ENCODE measurements around the gene PTPN11. TPM values are rescaled to one million over a fixed set of nuclear protein-coding genes. Genes with fewer than 3 reads are reported as not detected.

PTPN11 gene
- total and polyA plus RNA-seq, 2 donors (not counting 3 experiments of a cell fraction or from before 2014, with no cell fraction given): 36.5 to 107 TPM

GRCh38 chr12:112408621-112409020, 10.1 kb upstream of the PTPN11 start:
- Histone ChIP-seq H3K4me1 (ENCODE audit: control insufficient read depth, extremely low read depth, insufficient read depth, low read length) (peaks cover 20% of the 10 kb centered on the region), H2AFZ (ENCODE audit: low read depth, low read length) (no peak overlapping the region), H3K79me2 (ENCODE audit: control insufficient read depth, insufficient read depth, low read length) (peaks cover 30% of the 10 kb centered on the region), H3K9me3 (replicated peaks; ENCODE audit: control insufficient read depth, insufficient read depth, low read length) (no peaks in the 10 kb centered on the region), H4K20me1 (replicated peaks; ENCODE audit: control insufficient read depth, extremely low read depth, insufficient read depth, low read length) (no peaks in the 10 kb centered on the region), H3K27ac (ENCODE audit: insufficient read depth, low read depth, low read length) (peak overlapping the region; percentile 77), H3K27me3 (ENCODE audit: control insufficient read depth in 2 of 2, insufficient read depth in 2 of 2, low read length in 2 of 2) (peaks cover 0 to under 1% of the 10 kb centered on the region in 2 experiments), H3K4me2 (ENCODE audit: insufficient read depth, low read length) (peak overlapping the region; percentile 86), H3K4me3 (replicated peaks in 1 of 3; ENCODE audit: insufficient read depth in 1 of 3, low read depth in 1 of 3, low read length in 3 of 3) (peak overlapping the region; percentile 63 to 91 (median 89)), H3K36me3 (ENCODE audit: control insufficient read depth in 2 of 2, extremely low read depth in 1 of 2, insufficient read depth in 2 of 2, low read length in 2 of 2) (peaks cover 28 to 32% of the 10 kb centered on the region in 2 experiments), H3K9ac (replicated peaks; ENCODE audit: extremely low read depth, insufficient read depth, low read length) (peak overlapping the region; percentile 83), H3K9me1 (replicated peaks; ENCODE audit: control insufficient read depth, extremely low read depth, insufficient read depth, low read length) (no peaks in the 10 kb centered on the region)
- FAIRE-seq (no peak), DNase-seq (ENCODE audit: low read depth, low spot score) (no peak)
- intact Hi-C loops (cut with micrococcal nuclease) (loop anchor here (1.0 kb wide), 2 partner anchors 10 to 26 kb away; partner anchors contain the start of genes HECTD4 and PTPN11), dilution Hi-C loops (cut with MboI; ENCODE audit: extremely low pct_ligation_motif_present, low sequenced_read_pairs) (no loop called here)
- CTCF ChIA-PET: no interaction called here
- POLR2A ChIA-PET: no interaction called here
- TF ChIP-seq FOS (IDR thresholded peaks at IDR 0.05; ENCODE audit: borderline replicate concordance, insufficient read depth, low read length): peak; percentile 21
- TF ChIP-seq MAX (IDR thresholded peaks at IDR 0.05; ENCODE audit: insufficient read depth, insufficient read length): no peak
- no TSS peak for BruUV-seq (replicated peaks)

- BruUV-seq (replicated peaks): TSS peak; percentile 74
- ChIA-PET CTCF (no interaction called here), POLR2A (no interaction called here)
- H3K27ac ChIP-seq (ENCODE audit: insufficient read depth, low read depth, low read length): peak within 1 kb of the TSS; percentile 77
- peak within 1 kb of the TSS; percentile 63 to 91 (median 89) for H3K4me3 ChIP-seq (replicated peaks in 1 of 3; ENCODE audit: insufficient read depth in 1 of 3, low read depth in 1 of 3, low read length in 3 of 3)
- dilution Hi-C loops (cut with MboI; ENCODE audit: extremely low pct_ligation_motif_present, low sequenced_read_pairs): no loop called here
- H3K9me3 ChIP-seq (replicated peaks; ENCODE audit: control insufficient read depth, insufficient read depth, low read length): no peaks in the 10 kb centered on the region
- FAIRE-seq (peak; percentile 43), DNase-seq (ENCODE audit: low read depth, low spot score) (peak; percentile 93)
- H3K36me3 ChIP-seq (ENCODE audit: control insufficient read depth in 2 of 2, extremely low read depth in 1 of 2, insufficient read depth in 2 of 2, low read length in 2 of 2): peaks cover 25 to 31% of the 10 kb centered on the region in 2 experiments
- H4K20me1 ChIP-seq (replicated peaks; ENCODE audit: control insufficient read depth, extremely low read depth, insufficient read depth, low read length): no peaks in the 10 kb centered on the region
- TF ChIP-seq FOS (IDR thresholded peaks at IDR 0.05; ENCODE audit: borderline replicate concordance, insufficient read depth, low read length): no peak
- no peak for TF ChIP-seq MAX (IDR thresholded peaks at IDR 0.05; ENCODE audit: insufficient read depth, insufficient read length)
- TF ChIP-seq CTCF (IDR thresholded peaks at IDR 0.05; ENCODE audit: extremely low read depth in 1 of 2, insufficient read depth in 1 of 2, low read depth in 1 of 2, low read length in 2 of 2): no peak
- peak; percentile 99 for TF ChIP-seq POLR2A (IDR thresholded peaks at IDR 0.05; ENCODE audit: low read depth, low read length)
- TF ChIP-seq POLR2AphosphoS5 (IDR thresholded peaks at IDR 0.05; ENCODE audit: insufficient read depth, low read depth, low read length): peak; percentile 96
- TF ChIP-seq JUN (IDR thresholded peaks at IDR 0.05; ENCODE audit: borderline replicate concordance, insufficient read depth, insufficient read length, low read depth): no peak
- TF ChIP-seq MYC (IDR thresholded peaks at IDR 0.05; ENCODE audit: low read depth, low read length): peak; percentile 64
- no peak for TF ChIP-seq GATA2 (IDR thresholded peaks at IDR 0.05; ENCODE audit: insufficient read depth, insufficient read length, low read depth, low read length)
- no peak for TF ChIP-seq EZH2 (IDR thresholded peaks at IDR 0.05; ENCODE audit: borderline replicate concordance, low read depth, low read length, severe bottlenecking)
- peaks cover 30% of the 10 kb centered on the region for H3K79me2 ChIP-seq (ENCODE audit: control insufficient read depth, insufficient read depth, low read length)
- H3K9ac ChIP-seq (replicated peaks; ENCODE audit: extremely low read depth, insufficient read depth, low read length): peak within 1 kb of the TSS; percentile 83
- no peaks in the 10 kb centered on the region for H3K9me1 ChIP-seq (replicated peaks; ENCODE audit: control insufficient read depth, extremely low read depth, insufficient read depth, low read length)
- peaks cover 20% of the 10 kb centered on the region for H3K4me1 ChIP-seq (ENCODE audit: control insufficient read depth, extremely low read depth, insufficient read depth, low read length)
- H3K4me2 ChIP-seq (ENCODE audit: insufficient read depth, low read length): peak within 1 kb of the TSS; percentile 86
- peak within 1 kb of the TSS; percentile 35 for H2AFZ ChIP-seq (ENCODE audit: low read depth, low read length)
- intact Hi-C loops (cut with micrococcal nuclease): loop anchor here (1.0 kb wide), 2 partner anchors 9 to 27 kb away; partner anchors contain the start of genes HECTD4 and PTPN11
- peaks cover 0 to 4% of the 10 kb centered on the region in 2 experiments for H3K27me3 ChIP-seq (ENCODE audit: control insufficient read depth in 2 of 2, insufficient read depth in 2 of 2, low read length in 2 of 2)
These were observed 9.5 kb upstream of the PTPN11 start, which contains the start of gene RPL6 for GRCh38 chr12:112409064-112409905. RPL6 (minus strand) TSS chr12:112409605; CDS start chr12:112408656, 949 bp downstream.
